ENCODE data around the gene FBXL14. TPM values are rescaled to one million over a fixed set of nuclear protein-coding genes. Genes with fewer than 3 reads are reported as not detected.
A peak's percentile ranks its signal among the peaks of the same experiment; 100 is the strongest.

FBXL14 gene
- total and polyA plus RNA-seq, 9 of the 15 experiments (the other 6 are each of a cell fraction or from before 2014, with no cell fraction given): 0.13 to 9.8 (median 3.3) TPM

GRCh38 chr12:1606021-1606622, 11.7 kb upstream of the FBXL14 start (continued):
- TF ChIP-seq KDM2B (CRISPR knock-in tag; IDR thresholded peaks at IDR 0.05): no peak
- TF ChIP-seq ARNT (IDR thresholded peaks at IDR 0.05): no peak
- TF ChIP-seq BRD4 (IDR thresholded peaks at IDR 0.05): no peak
- TF ChIP-seq THRAP3 (IDR thresholded peaks at IDR 0.05; ENCODE audit: borderline replicate concordance): no peak
- no peak for TF ChIP-seq KHSRP (IDR thresholded peaks at IDR 0.05)
- TF ChIP-seq ZFP36 (IDR thresholded peaks at IDR 0.05; ENCODE audit: low read depth, low read length, partially characterized antibody): no peak
- 0 out of 2 replicates have a peak, but pooled peaks have one; percentile 27 for TF ChIP-seq POLR2AphosphoS5 (IDR thresholded peaks at IDR 0.05; ENCODE audit: control insufficient read depth, insufficient read depth, low read depth, low read length)
- no peak for TF ChIP-seq PPARD (CRISPR knock-in tag; IDR thresholded peaks at IDR 0.05)
- no peak for TF ChIP-seq SRSF9 (IDR thresholded peaks at IDR 0.05; ENCODE audit: borderline replicate concordance, low read depth, low read length)
- TF ChIP-seq NBN (IDR thresholded peaks at IDR 0.05; ENCODE audit: low read depth): no peak
- TF ChIP-seq RBBP5 (IDR thresholded peaks at IDR 0.05; ENCODE audit: borderline replicate concordance, insufficient read depth, low read length, poor library complexity, severe bottlenecking): no peak
- TF ChIP-seq CREB3 (tag; conservative IDR thresholded peaks at IDR 0.05; ENCODE audit: low read depth): no peak
- TF ChIP-seq HNRNPH1 (optimal IDR thresholded peaks at IDR 0.05; ENCODE audit: low read depth, low read length): no peak
- no peak for TF ChIP-seq THRB (CRISPR knock-in tag; conservative IDR thresholded peaks at IDR 0.05)
- no peak for TF ChIP-seq DACH1 (IDR thresholded peaks at IDR 0.05; ENCODE audit: partially characterized antibody)
- TF ChIP-seq ZBTB8A (IDR thresholded peaks at IDR 0.05; ENCODE audit: partially characterized antibody): no peak
- no peak for TF ChIP-seq RUNX1 (IDR thresholded peaks at IDR 0.05; ENCODE audit: low read depth)
- no peak for TF ChIP-seq TCF15 (CRISPR knock-in tag; IDR thresholded peaks at IDR 0.05)
- no peak for TF ChIP-seq ADNP (tag; IDR thresholded peaks at IDR 0.05)
- no peak for TF ChIP-seq HINFP (tag; conservative IDR thresholded peaks at IDR 0.05; ENCODE audit: low read depth)
- no peak for TF ChIP-seq ZNF583 (CRISPR knock-in tag; IDR thresholded peaks at IDR 0.05)
- no peak for TF ChIP-seq THRA (IDR thresholded peaks at IDR 0.05)
- no peak; the same call in 1 of the 2 replicates for TF ChIP-seq TFAP4 (CRISPR knock-in tag; IDR thresholded peaks at IDR 0.05; ENCODE audit: borderline replicate concordance)
